ENCODE data around the gene FBXO44.

Gene FBXO44

DNA sequence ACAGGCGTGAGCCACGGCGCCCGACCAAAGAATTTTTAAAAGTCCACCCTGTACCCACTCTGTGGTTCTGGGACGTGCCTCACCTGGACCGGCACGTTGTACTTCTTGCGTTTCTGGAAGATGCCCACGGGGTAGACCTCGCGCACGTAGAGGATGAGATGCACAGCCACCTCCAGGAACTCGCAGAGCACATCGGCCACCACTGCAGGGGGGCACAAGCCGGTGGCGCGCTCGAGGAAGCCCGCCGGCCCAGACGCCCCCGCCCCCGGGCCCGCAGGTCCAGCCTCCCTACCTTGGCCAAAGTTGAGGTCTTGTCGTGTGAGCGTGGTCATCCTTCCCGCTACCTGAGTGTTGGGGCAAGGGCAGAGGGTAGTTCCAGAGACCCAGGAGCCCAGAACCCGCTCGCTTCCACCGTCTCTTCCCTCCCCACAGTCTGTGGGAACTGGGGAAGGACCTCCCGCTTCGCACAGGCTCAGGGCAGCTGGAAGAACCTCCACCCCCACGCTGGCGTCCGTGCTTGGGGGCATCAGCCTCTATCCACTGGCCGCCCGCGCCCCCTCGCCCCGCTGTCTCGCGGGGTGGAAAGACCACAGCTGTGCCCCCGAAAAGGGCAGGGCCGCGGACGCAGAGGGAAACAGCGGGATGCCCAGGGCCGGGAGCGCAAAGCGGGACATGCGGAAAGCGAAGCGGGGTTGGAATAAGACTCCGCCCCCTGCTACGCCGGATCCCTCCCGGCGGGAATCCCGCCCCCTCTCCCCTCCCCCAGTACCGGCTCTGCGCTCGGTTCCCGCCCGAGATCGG is 25.8 kb downstream of the FBXO44 start:
- no peaks in the 10 kb centered on the region for H3K27me3 ChIP-seq (ENCODE audit: insufficient read depth, low read length)
- no peaks in the 10 kb centered on the region for H3K9me3 ChIP-seq (ENCODE audit: low read length)
- H3K4me3 ChIP-seq (ENCODE audit: low read depth, low read length, poor library complexity, severe bottlenecking), result peak overlapping the region; percentile 77
- peak overlapping the region; percentile 72 for H3K4me2 ChIP-seq (ENCODE audit: low read length)
- TF ChIP-seq, protein P1, sequence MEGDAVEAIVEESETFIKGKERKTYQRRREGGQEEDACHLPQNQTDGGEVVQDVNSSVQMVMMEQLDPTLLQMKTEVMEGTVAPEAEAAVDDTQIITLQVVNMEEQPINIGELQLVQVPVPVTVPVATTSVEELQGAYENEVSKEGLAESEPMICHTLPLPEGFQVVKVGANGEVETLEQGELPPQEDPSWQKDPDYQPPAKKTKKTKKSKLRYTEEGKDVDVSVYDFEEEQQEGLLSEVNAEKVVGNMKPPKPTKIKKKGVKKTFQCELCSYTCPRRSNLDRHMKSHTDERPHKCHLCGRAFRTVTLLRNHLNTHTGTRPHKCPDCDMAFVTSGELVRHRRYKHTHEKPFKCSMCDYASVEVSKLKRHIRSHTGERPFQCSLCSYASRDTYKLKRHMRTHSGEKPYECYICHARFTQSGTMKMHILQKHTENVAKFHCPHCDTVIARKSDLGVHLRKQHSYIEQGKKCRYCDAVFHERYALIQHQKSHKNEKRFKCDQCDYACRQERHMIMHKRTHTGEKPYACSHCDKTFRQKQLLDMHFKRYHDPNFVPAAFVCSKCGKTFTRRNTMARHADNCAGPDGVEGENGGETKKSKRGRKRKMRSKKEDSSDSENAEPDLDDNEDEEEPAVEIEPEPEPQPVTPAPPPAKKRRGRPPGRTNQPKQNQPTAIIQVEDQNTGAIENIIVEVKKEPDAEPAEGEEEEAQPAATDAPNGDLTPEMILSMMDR (IDR thresholded peaks at IDR 0.05; ENCODE audit: low read length), result no peak
- TF ChIP-seq EZH2 (IDR thresholded peaks at IDR 0.05; ENCODE audit: borderline replicate concordance, low read length), result no peak
- H4K20me1 ChIP-seq (ENCODE audit: insufficient read depth, low read length), result no peaks in the 10 kb centered on the region
- no peaks in the 10 kb centered on the region for H3K9me2 ChIP-seq (ENCODE audit: low read depth, low read length)
- H3F3A ChIP-seq (ENCODE audit: insufficient read depth, low read length), result no peaks in the 10 kb centered on the region
- H3K4me1 ChIP-seq (ENCODE audit: insufficient read depth, low read length, severe bottlenecking), result peaks cover 7% of the 10 kb centered on the region
- no peak overlapping the region for H2AFZ ChIP-seq (ENCODE audit: low read length)
- H3K79me2 ChIP-seq (ENCODE audit: insufficient read depth, low read length), result no peaks in the 10 kb centered on the region
- peak overlapping the region; percentile 87 for H3K9ac ChIP-seq (ENCODE audit: low read length)
- no peak overlapping the region for H3K27ac ChIP-seq (ENCODE audit: low read depth, low read length, poor library complexity, severe bottlenecking)
- peaks cover 3% of the 10 kb centered on the region; the same call in 1 of the 2 replicates for H3K36me3 ChIP-seq (ENCODE audit: insufficient read depth, low read length)

DNA sequence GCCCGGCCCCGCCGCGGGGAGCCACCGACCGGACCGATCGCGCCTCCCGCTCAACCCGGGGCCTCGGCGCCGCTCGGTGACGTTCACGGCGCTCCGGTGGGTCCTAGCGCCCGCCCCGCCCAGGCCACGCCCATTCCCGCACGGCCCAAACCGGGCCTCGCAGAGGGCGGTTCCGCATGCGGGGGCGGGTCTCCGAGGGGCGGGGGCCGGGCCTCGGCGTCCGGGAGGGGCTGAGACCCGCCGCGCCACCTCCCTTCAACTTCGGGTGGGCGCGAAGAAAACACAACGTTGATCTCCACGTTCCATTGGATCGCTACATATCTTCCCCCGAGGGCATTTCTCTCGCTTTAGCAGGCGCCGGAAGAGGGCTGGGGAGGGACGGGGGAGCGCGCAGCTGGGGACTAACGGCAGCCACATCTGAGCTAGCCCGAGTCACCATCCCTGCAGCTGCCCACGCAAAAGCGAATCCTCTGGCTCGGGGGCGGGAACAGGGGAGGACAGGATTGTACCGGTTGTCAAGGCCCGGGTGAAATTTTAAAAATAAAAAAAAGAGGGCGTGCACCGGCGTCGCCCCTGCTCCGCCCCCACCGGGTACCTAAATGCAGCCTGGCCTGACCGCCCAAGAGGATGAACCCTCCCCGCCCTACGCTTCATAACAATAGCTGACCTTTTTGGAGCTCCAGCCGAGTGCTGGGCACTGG is 26.5 kb downstream of the FBXO44 start, which contains the start of gene MAD2L2:
TSS of gene MAD2L2 (minus strand) at position 78 of the 701 bp plus-strand sequence. CDS start 547 bp downstream, outside the sequence.
- Histone ChIP-seq H3K79me2 (ENCODE audit: insufficient read depth, low read length) (no peaks in the 10 kb centered on the region), H4K20me1 (ENCODE audit: insufficient read depth, low read length) (no peaks in the 10 kb centered on the region), H3K27me3 (ENCODE audit: insufficient read depth, low read length) (no peaks in the 10 kb centered on the region), H3K9me3 (ENCODE audit: low read length) (no peaks in the 10 kb centered on the region), H3K9me2 (ENCODE audit: low read depth, low read length) (no peaks in the 10 kb centered on the region), H3K36me3 (ENCODE audit: insufficient read depth, low read length) (no peaks in the 10 kb centered on the region; the same call in 1 of the 2 replicates), H3K4me3 (ENCODE audit: low read depth, low read length, poor library complexity, severe bottlenecking) (peak within 1 kb of the TSS; percentile 77), H3F3A (ENCODE audit: insufficient read depth, low read length) (no peaks in the 10 kb centered on the region), H2AFZ (ENCODE audit: low read length) (peak within 1 kb of the TSS; percentile 82), H3K27ac (ENCODE audit: low read depth, low read length, poor library complexity, severe bottlenecking) (no peak within 1 kb of the TSS), H3K4me2 (ENCODE audit: low read length) (peak within 1 kb of the TSS; percentile 72), H3K4me1 (ENCODE audit: insufficient read depth, low read length, severe bottlenecking) (peaks cover 7% of the 10 kb centered on the region), H3K9ac (ENCODE audit: low read length) (peak within 1 kb of the TSS; percentile 87)
- TF ChIP-seq EZH2 (IDR thresholded peaks at IDR 0.05; ENCODE audit: borderline replicate concordance, low read length), result no peak
- TF ChIP-seq, protein P1 (IDR thresholded peaks at IDR 0.05; ENCODE audit: low read length), result no peak

DNA sequence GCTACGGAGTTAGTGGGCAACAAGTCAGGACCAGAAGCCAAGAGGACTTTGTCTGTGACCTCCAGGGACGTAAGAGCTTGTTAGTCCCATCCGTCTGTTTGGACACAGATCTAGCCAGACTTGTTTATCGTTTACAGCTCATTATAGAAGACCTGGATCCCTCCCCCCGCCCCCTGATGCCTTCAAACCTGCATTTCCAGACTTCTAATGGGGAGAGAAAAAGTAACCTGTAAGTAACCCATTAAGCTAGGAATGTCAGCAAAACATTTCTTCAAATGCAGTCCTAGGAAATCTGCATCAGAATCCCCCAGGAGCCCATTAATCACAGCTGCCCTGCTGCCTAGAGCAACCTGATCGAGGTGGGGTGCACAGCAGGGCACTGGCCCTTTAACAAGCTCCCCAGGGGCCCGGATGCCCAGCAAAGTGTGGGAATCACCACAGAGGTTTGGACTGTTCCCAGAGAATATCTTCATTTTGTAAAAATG is 27.7 kb downstream of the FBXO44 start:
- no peak overlapping the region for H3K27ac ChIP-seq (ENCODE audit: low read depth, low read length, poor library complexity, severe bottlenecking)
- H3K36me3 ChIP-seq (ENCODE audit: insufficient read depth, low read length), result no peaks in the 10 kb centered on the region
- no peaks in the 10 kb centered on the region for H3F3A ChIP-seq (ENCODE audit: insufficient read depth, low read length)
- TF ChIP-seq, protein P1 (IDR thresholded peaks at IDR 0.05; ENCODE audit: low read length), result no peak
- no peak for TF ChIP-seq EZH2 (IDR thresholded peaks at IDR 0.05; ENCODE audit: borderline replicate concordance, low read length)
- H3K79me2 ChIP-seq (ENCODE audit: insufficient read depth, low read length), result no peaks in the 10 kb centered on the region
- H4K20me1 ChIP-seq (ENCODE audit: insufficient read depth, low read length), result no peaks in the 10 kb centered on the region
- no peaks in the 10 kb centered on the region for H3K9me3 ChIP-seq (ENCODE audit: low read length)
- H3K4me1 ChIP-seq (ENCODE audit: insufficient read depth, low read length, severe bottlenecking), result peaks cover 7% of the 10 kb centered on the region
- no peak overlapping the region for H3K4me3 ChIP-seq (ENCODE audit: low read depth, low read length, poor library complexity, severe bottlenecking)
- H3K9me2 ChIP-seq (ENCODE audit: low read depth, low read length), result no peaks in the 10 kb centered on the region
- H2AFZ ChIP-seq (ENCODE audit: low read length), result no peak overlapping the region
- no peak overlapping the region for H3K4me2 ChIP-seq (ENCODE audit: low read length)
- H3K9ac ChIP-seq (ENCODE audit: low read length), result no peak overlapping the region
- H3K27me3 ChIP-seq (ENCODE audit: insufficient read depth, low read length), result no peaks in the 10 kb centered on the region
